Body of pancreas (tissue), 4 donors: ENCODE results near the gene ZNF415.

ENCODE experiments used
- POLR2A ChIP-seq, 3 donors: fragments of 450-650 bp; IDR thresholded peaks; one replicate each; pipeline ENCODE4 v1.6.1; 2016; ENCODE audit warnings: antibody characterized with exemption in 3 of 3, mild to moderate bottlenecking in 2 of 3
- TF ChIP-seq, protein P1 (sequence below), 7 experiments: fragments of 450-650 bp in 4 of 7; fragments of 200-600 bp in 3 of 7; sonication (generic) in 3 of 7; IDR thresholded peaks; one replicate each; pipeline ENCODE4 v1.5.1; 2016 to 2019; ENCODE audit warnings: antibody characterized with exemption in 7 of 7

DNA sequence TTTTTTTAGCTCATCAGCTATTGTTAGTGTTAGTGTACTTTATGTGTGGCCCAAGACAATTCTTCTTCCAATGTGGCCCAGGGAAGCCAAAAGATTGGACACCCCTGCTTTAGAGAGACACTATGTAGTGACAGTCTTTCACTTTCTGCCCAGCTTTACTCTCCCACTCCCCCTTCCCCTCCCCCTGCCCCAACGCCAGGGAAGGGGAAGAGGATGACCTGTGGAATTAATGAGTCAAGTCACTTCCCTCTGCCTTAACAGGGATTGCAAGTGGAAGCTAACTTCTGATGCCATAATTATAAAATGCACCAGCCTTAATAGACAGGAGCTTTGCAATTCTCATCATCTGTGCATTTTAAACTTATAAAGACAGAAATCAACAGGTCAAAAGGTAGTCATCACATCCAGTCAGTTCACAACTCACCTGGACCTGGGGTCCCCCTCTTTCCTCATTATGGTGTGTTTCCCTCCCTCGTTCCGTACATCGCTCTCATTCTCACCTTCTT, 1.6 kb downstream of the ZNF415 start:
- TF ChIP-seq, protein P1, sequence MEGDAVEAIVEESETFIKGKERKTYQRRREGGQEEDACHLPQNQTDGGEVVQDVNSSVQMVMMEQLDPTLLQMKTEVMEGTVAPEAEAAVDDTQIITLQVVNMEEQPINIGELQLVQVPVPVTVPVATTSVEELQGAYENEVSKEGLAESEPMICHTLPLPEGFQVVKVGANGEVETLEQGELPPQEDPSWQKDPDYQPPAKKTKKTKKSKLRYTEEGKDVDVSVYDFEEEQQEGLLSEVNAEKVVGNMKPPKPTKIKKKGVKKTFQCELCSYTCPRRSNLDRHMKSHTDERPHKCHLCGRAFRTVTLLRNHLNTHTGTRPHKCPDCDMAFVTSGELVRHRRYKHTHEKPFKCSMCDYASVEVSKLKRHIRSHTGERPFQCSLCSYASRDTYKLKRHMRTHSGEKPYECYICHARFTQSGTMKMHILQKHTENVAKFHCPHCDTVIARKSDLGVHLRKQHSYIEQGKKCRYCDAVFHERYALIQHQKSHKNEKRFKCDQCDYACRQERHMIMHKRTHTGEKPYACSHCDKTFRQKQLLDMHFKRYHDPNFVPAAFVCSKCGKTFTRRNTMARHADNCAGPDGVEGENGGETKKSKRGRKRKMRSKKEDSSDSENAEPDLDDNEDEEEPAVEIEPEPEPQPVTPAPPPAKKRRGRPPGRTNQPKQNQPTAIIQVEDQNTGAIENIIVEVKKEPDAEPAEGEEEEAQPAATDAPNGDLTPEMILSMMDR (IDR thresholded peaks at IDR 0.05), result no peak
- no peak for TF ChIP-seq POLR2A (IDR thresholded peaks at IDR 0.05)
